AG04450 (cell line): ENCODE results near the gene PREX1. TPM values are rescaled to one million over a fixed set of nuclear protein-coding genes. Genes with fewer than 3 reads are reported as not detected.

ENCODE experiments used
- CTCF ChIA-PET: fragments of 300-600, 350-600 bp; formaldehyde crosslinking; extraction: SDS; loops from one replicate; lab custom pipeline; 2022; ENCODE audit warnings: antibody characterized with exemption, inconsistent platforms; lab: Charles Lee
- POLR2A ChIA-PET: fragments of 350-600 bp; formaldehyde crosslinking; extraction: SDS; loops from one replicate; lab custom pipeline; 2021; ENCODE audit warnings: antibody characterized with exemption, inconsistent platforms; lab: Yijun Ruan, JAX
- DNase-seq: peaks from one replicate; pipeline ENCODE4 v3.0.0-alpha.2; 2011; ENCODE audit warnings: low read depth, low spot score
- H3K27ac ChIP-seq: one replicate; pipeline ENCODE4 v1.5.1; 2012; ENCODE audit warnings: low read depth, low read length, control low read depth
- H3K27me3 ChIP-seq: one replicate; pipeline ENCODE4 v1.6.0; 2012; ENCODE audit warnings: low read length; ENCODE audit not compliant: control insufficient read depth, insufficient read depth
- H3K4me3 ChIP-seq: 2 replicates; pipeline ENCODE4 v1.5.1; 2011; ENCODE audit warnings: mild to moderate bottlenecking, low read depth, low read length, control low read depth
- H3K9me3 ChIP-seq: 2 replicates; pipeline ENCODE4 v1.5.1; 2012; ENCODE audit warnings: low read length; ENCODE audit not compliant: control insufficient read depth, insufficient read depth
- polyA plus RNA-seq: library from polyadenylated mRNA; depleted of rRNA; stranded (reverse); fragments of >200 nt; gene quantifications from 2 replicates; pipeline ENCODE4 v1.2.3, GENCODE V29; 2011
- TF ChIP-seq, protein P1 (sequence below): IDR thresholded peaks from 2 replicates; pipeline ENCODE4 v1.5.1; 2011; ENCODE audit warnings: low read depth, low read length, control low read depth, inconsistent platforms

PREX1 gene
- polyA plus RNA-seq, 1 experiment, result 0.69 TPM

DNA sequence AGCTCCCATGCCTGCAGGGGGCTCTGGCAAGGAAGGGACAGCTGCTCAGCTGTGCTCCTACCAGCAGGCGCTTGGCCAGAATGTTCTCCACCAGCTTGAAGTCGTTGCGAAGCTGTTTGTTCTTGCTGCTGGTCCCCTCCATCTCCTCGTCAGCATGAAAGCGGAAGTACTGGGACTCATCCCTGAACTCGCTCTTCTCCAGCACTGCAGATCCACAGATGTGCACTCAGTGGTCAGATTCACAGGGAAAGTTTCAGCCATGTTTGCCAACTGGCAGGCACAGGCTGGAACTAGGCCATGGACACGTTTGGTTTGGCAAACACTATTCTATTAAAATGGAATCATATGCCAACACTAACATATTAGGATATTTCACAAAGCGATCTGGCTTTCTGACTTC, 167.9 kb downstream of the PREX1 start:
- Histone ChIP-seq H3K9me3 (peaks cover under 1% of the 10 kb centered on the region), H3K27me3 (peaks cover 3% of the 10 kb centered on the region), H3K4me3 (no peak overlapping the region), H3K27ac (no peak overlapping the region)
- TF ChIP-seq, protein P1, sequence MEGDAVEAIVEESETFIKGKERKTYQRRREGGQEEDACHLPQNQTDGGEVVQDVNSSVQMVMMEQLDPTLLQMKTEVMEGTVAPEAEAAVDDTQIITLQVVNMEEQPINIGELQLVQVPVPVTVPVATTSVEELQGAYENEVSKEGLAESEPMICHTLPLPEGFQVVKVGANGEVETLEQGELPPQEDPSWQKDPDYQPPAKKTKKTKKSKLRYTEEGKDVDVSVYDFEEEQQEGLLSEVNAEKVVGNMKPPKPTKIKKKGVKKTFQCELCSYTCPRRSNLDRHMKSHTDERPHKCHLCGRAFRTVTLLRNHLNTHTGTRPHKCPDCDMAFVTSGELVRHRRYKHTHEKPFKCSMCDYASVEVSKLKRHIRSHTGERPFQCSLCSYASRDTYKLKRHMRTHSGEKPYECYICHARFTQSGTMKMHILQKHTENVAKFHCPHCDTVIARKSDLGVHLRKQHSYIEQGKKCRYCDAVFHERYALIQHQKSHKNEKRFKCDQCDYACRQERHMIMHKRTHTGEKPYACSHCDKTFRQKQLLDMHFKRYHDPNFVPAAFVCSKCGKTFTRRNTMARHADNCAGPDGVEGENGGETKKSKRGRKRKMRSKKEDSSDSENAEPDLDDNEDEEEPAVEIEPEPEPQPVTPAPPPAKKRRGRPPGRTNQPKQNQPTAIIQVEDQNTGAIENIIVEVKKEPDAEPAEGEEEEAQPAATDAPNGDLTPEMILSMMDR, result no peak
- ChIA-PET POLR2A (interaction anchor here (0.6 kb wide), 1 partner anchor 19 kb away, joined by 4 read pairs; no protein-coding TSS in a partner anchor), CTCF (interaction anchor here (0.7 to 8.3 kb wide), 2 partner anchors 25 to 249 kb away, joined by 3 to 401 read pairs; no protein-coding TSS in a partner anchor)
- no peak for DNase-seq

DNA sequence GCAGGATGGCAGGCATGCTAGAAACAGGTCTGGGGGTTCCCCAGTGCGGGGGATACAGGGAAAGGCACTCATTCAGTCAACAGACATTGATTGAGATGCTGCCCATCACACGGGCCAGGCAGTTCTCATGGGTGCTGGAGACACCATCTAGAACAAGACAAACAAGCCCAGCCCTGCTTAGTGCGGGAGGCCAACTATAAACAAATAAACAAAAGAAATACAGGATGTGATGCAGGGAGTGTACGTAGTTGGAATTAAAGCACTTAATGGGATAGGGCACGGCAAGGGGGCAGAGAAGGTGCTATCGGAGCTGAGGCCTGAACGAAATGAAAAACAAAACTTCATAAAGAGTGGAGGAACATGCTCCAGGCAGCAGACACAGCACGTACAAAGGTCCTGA, 169.3 kb downstream of the PREX1 start:
- CTCF ChIA-PET, result interaction anchor here (0.5 to 8.3 kb wide), 3 partner anchors 235 to 326 kb away, joined by 3 to 401 read pairs (median 9); no protein-coding TSS in a partner anchor
- H3K27ac ChIP-seq, result no peak overlapping the region
- TF ChIP-seq, protein P1, result no peak
- POLR2A ChIA-PET, result no interaction called here
- H3K9me3 ChIP-seq, result no peaks in the 10 kb centered on the region; the same call in 1 of the 2 replicates
- H3K4me3 ChIP-seq, result no peak overlapping the region
- DNase-seq, result no peak
- H3K27me3 ChIP-seq, result peaks cover 3% of the 10 kb centered on the region

DNA sequence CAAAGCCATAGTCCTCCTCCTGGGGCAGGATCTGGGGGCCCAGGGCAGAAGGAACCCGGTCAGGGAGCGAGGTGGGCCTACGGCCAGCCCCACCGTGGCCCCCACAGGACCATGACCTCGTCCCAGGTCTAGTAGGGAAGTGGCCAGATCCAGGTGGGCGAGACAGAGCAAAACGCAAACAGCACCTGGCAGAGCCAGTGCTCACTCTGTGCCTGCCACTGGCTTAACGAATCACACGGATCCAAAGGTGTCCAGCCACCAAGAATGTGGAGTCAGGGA, 169.7 kb downstream of the PREX1 start:
- Histone ChIP-seq H3K27me3 (peaks cover 3% of the 10 kb centered on the region), H3K9me3 (no peaks in the 10 kb centered on the region; the same call in 1 of the 2 replicates), H3K27ac (no peak overlapping the region), H3K4me3 (no peak overlapping the region)
- DNase-seq, result no peak
- CTCF ChIA-PET, result interaction anchor here (0.5 to 8.3 kb wide), 32 partner anchors 9 to 904 kb away, joined by 3 to 401 read pairs (median 6); partner anchors contain the start of gene ARFGEF2
- POLR2A ChIA-PET, result no interaction called here
- TF ChIP-seq, protein P1, result no peak

DNA sequence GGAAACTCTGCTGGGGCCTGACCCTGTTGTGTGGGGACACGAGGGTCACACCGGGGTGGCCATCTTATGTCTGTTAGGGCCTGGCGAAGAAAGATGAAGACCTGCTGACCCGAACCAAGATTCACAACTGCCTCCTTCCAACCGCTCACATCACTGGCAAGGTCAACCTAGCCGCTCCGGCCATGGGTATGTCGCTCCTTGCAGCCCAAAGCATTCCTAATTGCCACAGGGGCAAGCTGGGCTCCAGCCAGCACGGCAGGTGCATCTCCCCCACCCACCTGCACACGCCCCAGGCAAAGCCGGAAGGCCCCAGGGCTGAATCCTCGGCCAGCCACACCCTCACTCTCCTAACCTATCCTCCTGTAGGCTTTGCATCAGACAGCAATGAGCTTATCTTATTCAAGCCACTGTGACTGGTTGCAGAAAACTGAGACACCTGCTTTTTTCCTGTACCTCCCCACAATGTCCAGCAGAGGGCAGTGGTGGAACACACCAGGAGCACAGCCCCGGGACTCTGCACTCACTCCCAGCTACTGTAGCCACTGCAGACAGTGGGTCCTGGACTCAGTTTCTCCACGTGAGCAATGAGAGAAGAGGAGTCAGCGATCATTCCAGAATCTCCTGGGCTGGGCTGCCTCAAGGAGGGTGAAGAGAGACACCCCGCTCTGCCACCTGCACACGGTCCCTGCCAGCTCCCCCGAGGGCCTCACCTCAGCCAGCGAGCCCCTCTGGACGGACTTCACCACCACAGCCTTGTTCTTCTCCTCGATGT, 170.2 kb downstream of the PREX1 start:
- TF ChIP-seq, protein P1, result peak; percentile 97
- DNase-seq, result peak; percentile 53
- H3K27ac ChIP-seq, result no peak overlapping the region
- H3K4me3 ChIP-seq, result no peak overlapping the region
- no peaks in the 10 kb centered on the region; the same call in 1 of the 2 replicates for H3K9me3 ChIP-seq
- POLR2A ChIA-PET, result interaction anchor here (0.6 kb wide), 1 partner anchor 72 kb away, joined by 3 read pairs; no protein-coding TSS in a partner anchor
- CTCF ChIA-PET, result interaction anchor here (0.5 to 8.3 kb wide), 63 partner anchors 9 to 975 kb away, joined by 3 to 401 read pairs (median 4); partner anchors contain the start of genes ARFGEF2 and PREX1
- peaks cover 3% of the 10 kb centered on the region for H3K27me3 ChIP-seq
